HTR-8/SVneo (cell line): Measurements from ENCODE around the gene KHDC1L.
"Not testable (repeated sequence)": the region's sequence is repeated elsewhere in the genome, so short reads cannot be mapped to it uniquely, and the experiment has no call there.

ENCODE experiments used
- DNase-seq: peaks from one replicate; pipeline ENCODE4 v3.0.0; 2011; ENCODE audit warnings: low spot score, mixed read lengths; ENCODE audit not compliant: insufficient read length
- FAIRE-seq: peaks from 2 replicates; lab custom pipeline; 2011; peaks lifted over from hg19 to GRCh38; lab: Jason Lieb, UNC

The KHDC1L gene, protein sequence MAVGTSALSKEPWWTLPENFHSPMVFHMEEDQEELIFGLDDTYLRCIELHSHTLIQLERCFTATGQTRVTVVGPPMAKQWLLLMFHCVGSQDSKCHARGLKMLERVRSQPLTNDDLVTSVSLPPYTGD

DNA sequence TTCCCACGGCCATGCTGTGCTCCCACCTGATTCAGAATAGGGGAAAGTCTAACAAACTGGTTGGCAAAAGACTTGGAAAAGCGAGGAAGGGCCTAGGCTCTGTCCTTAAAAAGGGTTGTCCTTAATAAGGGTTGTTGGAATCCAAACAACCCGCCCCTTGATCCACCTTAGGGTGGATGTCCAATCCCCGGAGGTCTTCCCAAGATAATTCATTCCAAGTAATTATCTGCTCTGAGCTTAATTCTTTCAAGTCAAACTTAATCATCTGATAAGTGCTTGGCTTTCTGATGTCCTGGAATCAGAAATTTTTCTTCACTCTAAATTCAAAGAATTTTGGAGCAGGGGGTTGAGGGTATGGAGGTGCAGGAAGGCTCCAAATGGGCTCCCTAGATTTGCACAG, at the start of gene KHDC1L:
TSS of gene KHDC1L (minus strand) at position 101 of the 400 bp plus-strand sequence. CDS start at position 13, 88 bp downstream.
- no peak for FAIRE-seq
- no peak for DNase-seq

DNA sequence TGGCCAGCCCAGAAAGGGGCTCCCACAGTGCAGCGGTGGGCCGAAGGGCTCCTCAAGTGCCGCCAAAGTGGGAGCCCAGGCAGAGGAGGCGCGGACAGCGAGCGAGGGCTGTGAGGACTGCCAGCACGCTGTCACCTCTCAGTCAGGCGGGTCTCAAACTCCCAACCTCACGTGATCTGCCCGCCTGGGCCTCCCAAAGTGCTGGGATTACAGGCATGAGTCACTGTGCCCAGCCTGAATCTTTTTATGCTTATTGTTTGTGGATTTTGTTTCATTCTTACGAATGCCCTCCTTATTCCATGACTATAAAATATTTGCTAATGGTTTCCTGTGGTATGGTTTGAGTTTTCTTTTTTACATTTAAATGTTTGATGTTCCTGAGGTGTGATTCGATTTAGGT, 44.0 kb upstream of the KHDC1L start:
- DNase-seq, FAIRE-seq: not testable (repeated sequence)

DNA sequence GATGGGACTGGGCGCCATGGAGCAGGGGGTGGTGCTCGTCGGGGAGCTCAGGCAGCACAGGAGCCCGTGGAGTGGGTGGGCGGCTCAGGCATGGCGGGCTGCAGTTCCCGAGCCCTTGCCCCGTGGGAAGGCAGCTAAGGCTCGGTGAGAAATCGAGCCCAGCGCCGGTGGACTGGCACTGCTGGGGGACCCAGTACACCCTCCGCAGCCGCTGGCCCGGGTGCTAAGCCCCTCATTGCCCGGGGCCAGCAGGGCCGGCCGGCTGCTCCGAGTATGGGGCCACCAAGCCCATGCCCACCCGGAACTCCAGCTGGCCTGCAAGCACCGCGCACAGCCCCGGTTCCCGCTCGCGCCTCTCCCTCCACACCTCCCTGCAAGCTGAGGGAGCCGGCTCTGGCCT, 43.6 kb upstream of the KHDC1L start:
- not testable (repeated sequence) for DNase-seq, FAIRE-seq

DNA sequence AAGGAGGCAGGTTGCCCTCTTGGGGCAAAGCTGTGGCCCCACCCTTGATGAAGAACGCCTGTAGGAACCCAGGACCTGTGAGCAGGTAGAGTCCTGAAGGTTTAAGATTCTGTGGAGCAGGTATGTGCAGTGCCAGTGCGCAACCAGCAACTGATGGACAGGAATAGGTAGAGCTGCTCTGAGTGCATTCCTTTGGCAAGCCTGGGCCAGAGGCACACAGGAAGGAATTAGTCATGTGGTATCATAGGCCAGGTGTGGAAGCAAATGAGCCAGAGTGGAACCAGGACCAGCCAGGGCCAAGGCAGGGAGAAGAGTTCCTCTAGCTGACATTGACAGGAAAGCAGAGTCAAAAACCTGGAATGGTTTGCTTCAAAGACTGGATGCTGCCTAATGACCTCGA, 39.1 kb upstream of the KHDC1L start:
- FAIRE-seq (no peak), DNase-seq (no peak)

DNA sequence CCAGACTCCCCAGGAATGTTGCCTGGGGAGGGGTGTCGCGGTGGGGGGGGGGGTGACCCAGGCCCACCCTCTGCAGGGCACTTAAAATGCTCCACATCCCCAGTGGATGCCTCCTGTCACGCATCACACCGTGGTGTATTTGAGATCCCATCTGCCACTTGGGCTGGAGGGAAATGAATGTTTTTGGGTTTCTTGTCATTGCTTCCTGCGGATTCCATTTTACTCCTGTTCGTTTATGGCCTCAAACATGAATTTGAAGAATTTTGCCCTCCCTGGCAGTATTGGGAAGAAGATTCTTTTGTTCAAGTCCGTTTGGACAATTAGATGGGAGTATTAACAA, 38.2 kb upstream of the KHDC1L start:
- no peak for DNase-seq
- peak; percentile 23 for FAIRE-seq

DNA sequence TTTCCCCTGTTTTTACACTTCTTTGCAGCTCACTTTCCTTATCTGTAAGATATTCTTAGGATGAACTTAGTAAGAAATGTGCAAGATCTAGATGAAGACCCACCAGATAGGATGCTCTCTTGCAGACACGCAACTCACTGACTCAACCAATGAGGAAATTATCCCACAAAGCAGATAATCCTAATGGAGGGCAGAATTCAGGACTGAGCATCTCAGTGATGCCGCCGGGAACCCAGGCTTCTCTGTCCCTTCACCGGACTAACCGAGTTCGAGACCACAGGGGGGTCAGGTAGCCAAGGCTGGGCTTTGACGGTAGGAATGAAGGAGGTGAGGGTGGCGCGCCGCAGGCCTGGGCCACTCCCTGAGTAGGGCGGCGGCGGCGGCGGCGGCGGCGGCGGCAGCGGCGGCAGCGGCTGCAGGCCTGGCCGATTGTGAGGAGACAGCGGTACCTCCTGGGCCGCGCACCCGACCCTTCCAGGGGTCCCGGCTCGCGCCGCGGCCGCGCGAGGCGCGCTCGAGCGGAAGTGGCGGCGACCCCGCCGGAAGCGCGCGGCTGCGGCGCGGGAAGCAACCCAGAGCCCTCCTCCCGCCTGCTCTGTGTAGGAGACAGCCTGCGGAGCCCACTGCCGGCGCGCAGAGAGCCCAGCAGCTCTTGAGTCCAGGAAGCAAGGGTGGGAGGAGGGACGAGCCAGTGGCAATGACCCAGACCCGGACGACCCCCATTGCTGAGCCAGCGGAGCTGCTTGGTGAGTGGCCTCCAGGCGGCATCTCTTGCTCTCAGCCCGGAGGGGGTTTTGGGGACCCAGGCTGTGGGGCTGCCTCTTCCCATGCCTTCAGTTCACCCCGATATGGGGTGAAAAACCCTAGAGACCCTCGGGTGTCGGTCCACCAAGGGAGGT, 37.6 kb upstream of the KHDC1L start, which contains the start of gene KHDC1:
TSS of gene KHDC1 (minus strand) at position 526 of the 899 bp plus-strand sequence. CDS start 20,679 bp downstream, outside the sequence.
- DNase-seq = peak; percentile 75
- no peak for FAIRE-seq

DNA sequence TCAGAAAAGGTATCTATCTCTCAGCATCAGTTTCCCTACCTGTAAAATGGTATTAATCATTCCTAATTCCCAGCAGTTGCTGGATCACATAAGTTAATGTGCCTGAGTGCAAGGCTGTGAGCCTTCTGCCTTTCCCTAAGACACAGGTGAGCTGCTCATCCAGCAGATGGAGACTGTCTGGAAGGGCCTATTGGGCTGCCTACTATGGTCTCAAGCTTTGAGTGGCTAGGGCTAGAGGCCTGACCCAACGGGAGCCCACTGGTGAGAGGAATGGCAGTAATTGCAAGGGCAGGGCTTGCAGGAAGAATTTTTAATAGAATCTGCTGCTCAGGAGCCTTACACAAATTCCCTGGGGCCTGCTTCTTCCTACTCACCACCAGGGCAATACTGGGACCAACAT, 33.4 kb upstream of the KHDC1L start:
- no peak for DNase-seq
- FAIRE-seq = no peak

DNA sequence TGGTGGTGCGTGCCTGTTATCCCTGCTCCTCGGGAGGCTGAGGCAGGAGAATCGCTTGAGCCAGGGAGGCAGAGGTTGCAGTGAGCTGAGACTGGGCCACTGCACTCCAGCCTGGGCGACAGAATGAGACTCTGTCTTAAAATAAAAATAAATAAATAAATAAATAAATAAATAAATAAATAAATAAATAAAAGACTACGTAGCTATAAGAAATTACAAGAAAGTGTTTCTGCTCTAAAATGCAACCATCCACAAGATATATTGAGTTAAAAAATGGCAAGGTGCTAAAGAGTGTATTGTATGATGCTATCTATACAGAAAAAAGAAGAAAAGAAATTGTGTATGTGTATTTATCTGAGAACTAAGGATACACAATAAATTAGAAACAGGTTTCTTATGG, 29.0 kb upstream of the KHDC1L start:
- FAIRE-seq, DNase-seq: not testable (repeated sequence)

DNA sequence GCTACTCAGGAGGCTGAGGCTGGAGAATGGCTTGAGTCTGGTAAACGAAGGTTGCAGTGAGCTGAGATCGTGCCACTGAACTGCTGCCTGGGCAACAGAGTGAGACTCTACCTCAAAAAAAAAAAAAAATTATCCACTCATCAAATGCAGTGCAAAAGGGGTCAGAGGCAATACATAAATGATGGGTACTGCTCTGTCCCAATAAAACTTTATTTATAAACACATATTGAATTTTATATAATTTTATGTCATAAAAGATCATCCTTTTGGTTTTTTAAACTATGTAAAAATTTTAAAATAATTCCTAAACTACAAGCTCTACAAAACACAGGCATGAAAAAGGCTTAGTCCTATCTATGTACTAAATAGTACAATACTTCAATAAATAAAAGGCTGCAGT, 27.4 kb upstream of the KHDC1L start:
- DNase-seq (no peak), FAIRE-seq (no peak)

DNA sequence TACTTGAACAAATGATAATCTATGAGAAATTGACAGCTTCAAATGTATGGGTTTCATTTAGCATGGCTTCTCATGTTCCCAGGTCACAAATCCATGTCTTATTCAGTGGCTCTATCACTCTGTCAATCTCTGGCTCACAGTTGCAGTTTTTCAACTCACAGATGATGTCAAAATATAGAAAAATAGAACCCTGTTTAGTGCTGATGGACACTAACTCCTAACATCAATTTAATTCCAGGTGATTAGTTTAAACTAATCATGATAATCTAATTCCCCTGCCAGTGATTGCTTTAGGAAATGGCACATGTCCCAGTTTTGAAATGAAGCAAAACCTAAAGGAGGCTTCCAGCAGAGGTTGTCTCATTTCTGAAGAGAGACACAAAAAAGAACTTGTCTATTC, 24.7 kb upstream of the KHDC1L start:
- no peak for DNase-seq
- FAIRE-seq = no peak

DNA sequence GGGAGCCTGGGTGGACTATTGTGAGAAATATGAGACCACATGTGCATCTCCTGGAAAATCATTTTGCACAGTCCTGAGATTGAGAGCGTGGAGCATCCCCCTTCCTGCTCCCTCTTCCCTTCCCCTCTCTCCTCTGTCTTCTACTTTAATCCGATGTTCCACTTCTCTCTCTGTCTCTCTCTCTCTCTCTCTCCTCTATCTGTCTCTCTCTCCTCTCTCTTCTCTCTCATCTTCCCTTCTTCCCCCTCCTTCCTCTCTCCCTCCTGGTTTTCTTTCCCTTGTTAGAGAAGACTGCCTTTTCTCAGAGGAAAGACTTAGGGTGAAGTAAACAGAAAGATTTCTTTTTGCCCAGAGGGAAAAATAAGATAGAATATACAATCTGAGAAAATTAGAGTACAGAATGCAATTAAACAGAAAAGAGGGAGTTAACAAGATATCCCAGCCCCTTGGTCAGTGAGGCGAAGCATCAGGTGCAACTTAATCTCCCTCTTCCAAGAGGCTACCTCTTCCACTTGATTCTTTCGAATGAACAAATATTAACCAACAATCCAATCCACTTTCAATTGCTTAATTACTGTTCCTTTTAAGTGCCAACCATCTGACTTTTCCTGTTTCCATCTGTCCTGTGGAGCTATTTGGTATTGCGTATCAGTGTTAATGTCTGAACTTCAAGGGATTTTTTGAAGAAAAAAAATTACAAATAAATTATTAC, 23.1 kb upstream of the KHDC1L start:
- DNase-seq (no peak), FAIRE-seq (no peak)

DNA sequence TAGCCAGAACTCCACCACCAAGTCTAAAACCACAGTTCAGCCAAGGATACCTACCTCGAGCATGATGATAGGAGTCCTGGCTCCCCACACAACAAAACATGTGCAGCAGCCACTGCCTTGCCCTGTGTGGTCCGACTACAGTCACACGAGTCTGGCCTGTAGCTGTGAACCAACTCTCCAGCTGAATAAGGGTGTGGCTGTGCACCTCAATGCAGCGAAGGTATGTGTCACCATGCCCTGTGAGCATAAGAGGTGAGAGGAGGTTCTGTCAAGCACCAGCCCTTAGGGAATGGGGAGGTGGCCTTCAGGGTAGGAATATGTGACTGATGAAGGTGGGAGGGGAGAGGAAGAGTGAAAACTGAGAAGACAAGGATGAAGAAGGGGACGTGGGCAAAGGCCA, 16.7 kb upstream of the KHDC1L start:
- FAIRE-seq (peak; percentile 70), DNase-seq (no peak)

DNA sequence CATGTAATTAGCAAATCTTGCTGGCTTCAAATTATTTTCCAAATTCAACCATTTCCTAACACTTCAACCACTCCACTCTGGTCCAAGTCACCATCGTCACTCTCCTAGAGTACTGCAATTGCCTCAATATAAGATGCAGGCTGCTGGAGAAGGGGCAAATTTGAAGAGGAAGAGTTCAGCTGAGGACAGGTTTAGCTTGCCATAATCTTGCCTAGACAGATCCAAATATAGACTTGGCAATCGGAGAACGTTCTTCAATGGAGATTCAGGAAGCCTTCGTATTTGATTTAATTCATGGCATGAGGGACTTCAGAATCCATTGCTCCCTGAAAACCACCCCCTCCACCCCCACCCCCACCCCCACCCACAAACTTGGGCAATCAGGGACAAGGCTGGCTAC, 15.4 kb upstream of the KHDC1L start:
- no peak for DNase-seq
- FAIRE-seq = no peak

DNA sequence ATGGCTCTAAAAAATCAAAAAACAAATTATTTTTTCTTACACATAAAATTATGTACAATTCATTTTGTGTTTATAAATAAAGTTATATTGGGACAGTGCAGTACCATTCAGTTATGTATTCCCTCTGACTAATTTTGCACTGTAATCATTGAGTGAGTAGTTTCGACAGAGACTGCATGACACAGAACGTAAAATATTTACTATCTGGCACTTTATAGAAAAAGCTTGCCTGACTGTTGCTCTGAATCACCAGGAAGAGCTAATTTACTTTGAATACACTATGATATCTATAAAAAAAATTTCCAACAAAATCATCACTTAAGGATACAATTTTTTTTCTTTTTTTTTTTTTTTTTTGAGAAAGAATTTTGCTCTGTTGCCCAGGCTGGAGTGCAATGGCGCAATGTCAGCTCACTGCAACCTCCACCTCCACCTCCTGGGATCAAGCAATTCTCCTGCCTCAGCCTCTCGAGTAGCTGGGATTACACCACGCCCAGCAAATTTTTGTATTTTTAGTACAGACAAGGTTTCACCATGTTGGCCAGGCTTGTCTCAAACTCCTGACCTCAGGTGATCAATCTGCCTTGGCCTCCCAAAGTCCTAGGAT, 11.0 kb upstream of the KHDC1L start:
- FAIRE-seq (no peak), DNase-seq (peak; percentile 54)

DNA sequence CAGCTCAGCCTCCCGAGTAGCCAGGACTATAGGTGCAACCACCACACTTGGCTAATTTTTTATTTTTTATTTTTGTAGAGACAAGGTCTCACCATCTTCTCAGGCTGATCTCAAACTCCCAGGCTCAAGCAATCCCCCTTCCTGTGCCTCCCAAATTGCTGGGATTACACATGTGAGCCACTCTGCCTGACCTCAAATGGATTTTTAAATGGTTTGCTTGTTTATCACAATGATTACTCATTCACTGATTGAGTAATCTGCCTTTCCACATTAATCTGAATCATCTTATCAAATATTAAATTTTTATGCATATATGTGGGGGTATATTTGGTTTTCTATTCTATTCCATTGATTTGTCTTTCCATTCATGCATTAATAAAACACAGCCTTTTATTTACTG, 9.4 kb upstream of the KHDC1L start:
- DNase-seq (peak; percentile 21), FAIRE-seq (no peak)

DNA sequence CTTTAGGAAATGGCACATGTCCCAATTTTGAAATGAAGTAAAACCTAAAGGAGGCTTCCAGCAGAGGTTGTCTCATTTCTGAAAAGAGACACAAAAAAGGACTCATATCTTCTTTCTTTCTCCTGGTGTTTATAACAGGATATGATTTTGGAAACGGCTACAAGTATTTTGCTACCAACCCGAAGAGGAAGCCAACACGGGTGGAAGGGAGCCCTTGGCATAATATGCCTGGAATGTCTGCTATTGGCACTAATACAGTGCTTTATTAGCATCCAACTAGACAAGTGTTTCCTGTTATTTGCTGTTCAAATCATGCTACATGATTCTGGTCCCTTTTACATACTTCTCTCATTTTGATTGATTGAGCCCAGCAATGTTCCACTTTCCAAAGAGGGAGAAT, 8.7 kb upstream of the KHDC1L start:
- DNase-seq, FAIRE-seq: not testable (repeated sequence)

DNA sequence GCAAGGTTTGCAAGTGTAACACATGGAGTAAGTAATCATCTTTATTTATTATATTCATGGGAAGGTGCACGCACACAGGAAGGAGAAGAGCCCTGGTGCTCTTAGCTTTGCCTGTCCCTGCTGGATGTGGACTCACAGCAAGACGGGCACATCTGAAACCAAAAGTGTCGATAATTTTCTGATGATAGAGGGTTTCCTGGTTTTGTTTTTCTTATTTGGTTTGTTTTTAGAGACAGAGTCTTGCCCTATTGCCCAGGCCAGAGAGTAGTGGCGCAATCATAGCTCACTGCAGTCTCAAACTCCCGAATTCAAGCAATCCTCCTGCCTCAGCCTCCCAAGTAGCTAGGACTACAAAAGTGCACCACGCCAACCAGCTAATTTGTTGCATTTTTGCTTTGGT, 7.8 kb upstream of the KHDC1L start:
- FAIRE-seq (no peak), DNase-seq (no peak)

DNA sequence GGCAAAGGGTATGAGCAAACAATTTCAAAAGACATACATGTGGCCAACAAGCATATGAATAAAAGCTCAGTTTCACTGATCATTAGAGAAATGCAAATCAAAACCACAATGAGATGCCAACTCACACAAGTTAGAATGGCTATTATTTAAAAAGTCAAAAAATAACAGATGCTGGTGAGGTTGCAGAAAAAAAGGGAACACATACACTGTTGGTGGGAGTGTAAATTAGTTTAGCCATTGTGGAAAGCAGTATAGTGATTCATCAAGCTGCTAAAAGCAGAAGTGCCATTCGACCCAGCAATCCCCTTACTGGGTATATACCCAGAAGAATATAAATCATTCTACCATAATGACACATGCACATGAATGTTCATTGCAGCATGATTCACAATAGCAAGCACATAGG, 6.7 kb upstream of the KHDC1L start:
- DNase-seq (no peak), FAIRE-seq (no peak)

DNA sequence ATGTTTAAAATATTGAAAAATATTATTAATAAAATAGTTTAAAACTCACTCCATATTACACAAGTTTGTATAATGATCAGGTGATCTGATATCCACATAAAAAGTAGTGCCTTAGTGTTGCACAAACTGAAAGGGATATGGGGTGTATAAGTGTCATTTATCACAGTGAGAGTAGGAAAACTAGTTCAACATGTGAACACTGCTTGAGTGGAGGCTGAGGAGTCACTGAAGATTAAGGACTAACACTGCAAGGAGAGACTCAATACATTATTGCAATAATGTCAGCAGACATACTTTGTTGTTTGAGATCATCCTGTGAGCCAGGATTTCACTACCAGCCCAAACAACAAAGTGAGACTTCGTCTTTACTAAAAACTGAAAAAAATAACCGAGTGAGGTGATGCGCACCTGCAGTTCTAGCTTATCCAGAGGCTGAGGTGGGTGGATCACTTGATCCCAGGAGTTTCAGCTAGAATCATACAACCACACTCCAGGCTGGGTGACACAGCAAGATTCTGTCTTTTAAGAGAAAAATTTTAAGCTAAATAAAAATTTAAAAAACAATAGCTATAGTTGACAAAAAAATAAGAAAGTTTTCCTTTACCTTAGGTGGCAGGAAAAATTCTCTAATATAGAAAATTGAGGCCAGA, 2.4 kb upstream of the KHDC1L start:
- peak; percentile 23 for FAIRE-seq
- DNase-seq = no peak

DNA sequence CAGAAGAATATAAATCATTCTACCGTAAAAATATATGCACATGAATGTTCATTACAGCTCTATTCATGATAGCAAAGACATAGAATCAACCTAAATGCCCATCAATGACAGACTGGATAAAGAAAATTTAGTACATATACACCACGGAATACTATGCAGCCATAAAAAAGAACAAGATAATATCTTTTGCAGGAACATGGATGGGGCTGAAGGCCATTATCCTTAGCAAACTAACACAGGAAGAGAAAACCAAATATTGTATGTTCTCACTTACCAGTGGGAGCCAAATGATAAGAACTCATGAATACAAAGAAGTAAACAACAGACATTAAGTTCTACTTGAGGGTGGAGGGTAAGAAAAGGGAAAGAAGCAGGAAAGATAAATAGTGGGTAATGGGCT, 8.4 kb downstream of the KHDC1L start:
- no peak for DNase-seq
- no peak for FAIRE-seq
